Transverse colon (tissue), 4 donors: Measurements from ENCODE around the gene FAM163A. TPM values are rescaled to one million over a fixed set of nuclear protein-coding genes. Genes with fewer than 3 reads are reported as not detected.

Experiments
- DNase-seq: peaks from one replicate; pipeline ENCODE4 v3.0.0-alpha.2; 2019
- H3K27ac ChIP-seq, 4 donors: fragments of 200-600 bp; sonication (generic); 2 replicates each; pipeline ENCODE4 v1.5.1; 2016 to 2018; ENCODE audit warnings: inconsistent platforms in 4 of 4
- H3K27me3 ChIP-seq: fragments of 200-600 bp; sonication (generic); 2 replicates; pipeline ENCODE4 v1.5.1; 2017; ENCODE audit warnings: inconsistent platforms
- H3K36me3 ChIP-seq, 4 donors: fragments of 200-600 bp; sonication (generic); 2 replicates each; pipeline ENCODE4 v1.5.1; 2017 to 2019; ENCODE audit warnings: inconsistent platforms in 4 of 4
- H3K4me1 ChIP-seq, 4 donors: fragments of 200-600 bp; sonication (generic); 2 replicates each; pipeline ENCODE4 v1.5.1; 2017 to 2020; ENCODE audit warnings: inconsistent platforms in 4 of 4
- H3K4me3 ChIP-seq, 4 donors: fragments of 200-600 bp; sonication (generic); 1 replicate in 1 of 4; 2 replicates in 3 of 4; pipeline versions ENCODE4 v1.5.1 to v1.6.1; 2017 to 2019; ENCODE audit warnings: inconsistent platforms in 4 of 4
- H3K9me3 ChIP-seq, 2 donors: fragments of 200-600 bp; sonication (generic); 2 replicates each; pipeline ENCODE4 v1.5.1; 2017 to 2019; ENCODE audit warnings: inconsistent platforms in 2 of 2
- EP300 ChIP-seq: sonication (generic); formaldehyde crosslinking; IDR thresholded peaks from one replicate; pipeline ENCODE4 v1.6.1; 2017; ENCODE audit warnings: antibody characterized with exemption, low read depth
- POLR2A ChIP-seq: fragments of 450-650 bp; IDR thresholded peaks from one replicate; pipeline ENCODE4 v1.6.1; 2016; ENCODE audit warnings: antibody characterized with exemption, mild to moderate bottlenecking, moderate library complexity
- POLR2AphosphoS5 ChIP-seq, 3 donors: sonication (generic); formaldehyde crosslinking; IDR thresholded peaks; one replicate each; pipeline ENCODE4 v1.6.1; 2016; ENCODE audit warnings: antibody characterized with exemption in 3 of 3
- WGBS, 2 donors: methylation state at CpG; one replicate each; pipeline ENCODE4 v1.1.5; 2018; ENCODE audit warnings: low coverage in 1 of 2; 5-methylcytosine and 5-hydroxymethylcytosine counted together
- in situ Hi-C, 4 donors: fragments of 200-750 bp; cut with MboI; loops; one replicate each; pipeline versions ENCODE4 v1.15.0 to v1.15.1; 2017; ENCODE audit warnings: low sequenced_read_pairs in 3 of 4, low pct_ligation_motif_present in 1 of 4, low pct_unique_long_range_greater_than_20kb in 1 of 4
- intact Hi-C: fragments of 100-400 bp; cut with DNase I; formaldehyde crosslinking; loops from one replicate; pipeline ENCODE4 v1.15.1; 2023; ENCODE audit warnings: low total_unique reads
- total RNA-seq, 4 donors: library from RNA; depleted of rRNA; stranded (reverse); fragments of >200 nt; gene quantifications; one replicate each; pipeline ENCODE4 v1.1.0, GENCODE V29; 2016
- TF ChIP-seq, protein P1 (sequence below), 5 experiments: fragments of 200-600 bp in 3 of 5; fragments of 450-650 bp in 2 of 5; sonication (generic) in 3 of 5; IDR thresholded peaks; 1 replicate in 2 of 5; 2 replicates in 3 of 5; pipeline ENCODE4 v1.5.1; 2016 to 2017; ENCODE audit warnings: antibody characterized with exemption in 5 of 5, inconsistent platforms in 3 of 5, mild to moderate bottlenecking in 2 of 5, moderate library complexity in 1 of 5

Gene FAM163A
- total RNA-seq, 4 donors from 2014 or later: 0.14 to 0.60 (median 0.48) TPM; not detected in 1

DNA sequence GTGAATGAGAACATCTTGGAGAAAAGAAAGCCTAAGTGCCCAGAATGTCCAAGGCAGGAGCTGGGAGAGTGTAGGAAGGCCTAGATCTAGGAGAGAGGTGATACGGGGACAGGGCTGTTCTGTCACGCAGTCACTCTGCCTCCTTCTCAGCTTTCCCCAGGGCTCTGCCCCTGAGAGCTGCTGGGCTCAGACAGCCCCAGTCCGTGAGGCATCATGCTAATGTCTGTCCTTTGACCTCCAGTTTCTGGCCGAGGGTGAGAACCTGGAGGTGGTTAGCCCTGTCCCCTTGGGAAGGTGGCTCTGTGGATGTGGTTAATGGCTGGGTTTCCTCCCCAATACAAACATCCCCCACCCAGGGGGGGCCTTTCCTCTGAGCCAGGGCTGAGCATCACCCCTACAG, 63.2 kb downstream of the FAM163A start:
- no peak overlapping the region for H3K4me3 ChIP-seq
- H3K27me3 ChIP-seq: no peaks in the 10 kb centered on the region
- in situ Hi-C loops: loop anchor here in 3 of 4 donors (10.0 kb wide), 1 partner anchor 92 kb away; no protein-coding TSS in a partner anchor
- 87 to 100% methylated on average over 1 to 4 of the region's 4 CpGs for WGBS, 2 donors
- DNase-seq: no peak
- no peaks in the 10 kb centered on the region for H3K4me1 ChIP-seq
- TF ChIP-seq POLR2AphosphoS5 (IDR thresholded peaks at IDR 0.05) (no peak), EP300 (no peak), POLR2A (no peak)
- TF ChIP-seq, protein P1, sequence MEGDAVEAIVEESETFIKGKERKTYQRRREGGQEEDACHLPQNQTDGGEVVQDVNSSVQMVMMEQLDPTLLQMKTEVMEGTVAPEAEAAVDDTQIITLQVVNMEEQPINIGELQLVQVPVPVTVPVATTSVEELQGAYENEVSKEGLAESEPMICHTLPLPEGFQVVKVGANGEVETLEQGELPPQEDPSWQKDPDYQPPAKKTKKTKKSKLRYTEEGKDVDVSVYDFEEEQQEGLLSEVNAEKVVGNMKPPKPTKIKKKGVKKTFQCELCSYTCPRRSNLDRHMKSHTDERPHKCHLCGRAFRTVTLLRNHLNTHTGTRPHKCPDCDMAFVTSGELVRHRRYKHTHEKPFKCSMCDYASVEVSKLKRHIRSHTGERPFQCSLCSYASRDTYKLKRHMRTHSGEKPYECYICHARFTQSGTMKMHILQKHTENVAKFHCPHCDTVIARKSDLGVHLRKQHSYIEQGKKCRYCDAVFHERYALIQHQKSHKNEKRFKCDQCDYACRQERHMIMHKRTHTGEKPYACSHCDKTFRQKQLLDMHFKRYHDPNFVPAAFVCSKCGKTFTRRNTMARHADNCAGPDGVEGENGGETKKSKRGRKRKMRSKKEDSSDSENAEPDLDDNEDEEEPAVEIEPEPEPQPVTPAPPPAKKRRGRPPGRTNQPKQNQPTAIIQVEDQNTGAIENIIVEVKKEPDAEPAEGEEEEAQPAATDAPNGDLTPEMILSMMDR (IDR thresholded peaks at IDR 0.05): no peak
- H3K9me3 ChIP-seq: no peaks in the 10 kb centered on the region
- no peaks in the 10 kb centered on the region for H3K36me3 ChIP-seq
- intact Hi-C loops: no loop called here
- H3K27ac ChIP-seq: no peak overlapping the region

DNA sequence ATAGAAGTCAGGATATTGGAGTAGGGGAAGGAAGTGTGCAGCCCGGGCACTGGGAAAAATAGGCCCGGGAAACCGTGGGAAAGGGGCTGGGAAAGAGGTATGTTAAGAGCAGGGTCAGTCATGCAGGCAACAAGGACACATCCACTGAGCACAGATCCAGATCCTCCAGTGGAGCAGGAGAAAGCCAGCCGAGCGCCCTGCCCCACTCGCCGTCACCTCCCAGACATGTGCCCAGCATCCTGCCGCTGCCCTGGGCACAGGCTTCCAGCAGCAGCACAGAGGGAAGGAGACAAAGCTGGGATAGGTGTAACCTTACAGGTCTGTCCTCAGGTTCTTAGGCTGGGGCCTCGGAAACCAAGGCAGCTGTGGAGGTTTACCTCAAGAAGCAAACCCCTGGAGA, 64.2 kb downstream of the FAM163A start:
- intact Hi-C loops (no loop called here), in situ Hi-C loops (loop anchor here in 3 of 4 donors (10.0 kb wide), 1 partner anchor 92 kb away; no protein-coding TSS in a partner anchor)
- Histone ChIP-seq H3K4me3 (no peak overlapping the region), H3K4me1 (no peaks in the 10 kb centered on the region), H3K27ac (no peak overlapping the region), H3K36me3 (no peaks in the 10 kb centered on the region), H3K9me3 (no peaks in the 10 kb centered on the region), H3K27me3 (no peaks in the 10 kb centered on the region)
- WGBS, 2 donors: 91% methylated on average over 9 of the region's 9 CpGs; no CpG with 5 or more reads in 1 of the 2 donors
- no peak for TF ChIP-seq POLR2A
- TF ChIP-seq POLR2AphosphoS5 (IDR thresholded peaks at IDR 0.05): no peak
- TF ChIP-seq EP300: no peak
- TF ChIP-seq, protein P1 (IDR thresholded peaks at IDR 0.05): no peak
- no peak for DNase-seq

DNA sequence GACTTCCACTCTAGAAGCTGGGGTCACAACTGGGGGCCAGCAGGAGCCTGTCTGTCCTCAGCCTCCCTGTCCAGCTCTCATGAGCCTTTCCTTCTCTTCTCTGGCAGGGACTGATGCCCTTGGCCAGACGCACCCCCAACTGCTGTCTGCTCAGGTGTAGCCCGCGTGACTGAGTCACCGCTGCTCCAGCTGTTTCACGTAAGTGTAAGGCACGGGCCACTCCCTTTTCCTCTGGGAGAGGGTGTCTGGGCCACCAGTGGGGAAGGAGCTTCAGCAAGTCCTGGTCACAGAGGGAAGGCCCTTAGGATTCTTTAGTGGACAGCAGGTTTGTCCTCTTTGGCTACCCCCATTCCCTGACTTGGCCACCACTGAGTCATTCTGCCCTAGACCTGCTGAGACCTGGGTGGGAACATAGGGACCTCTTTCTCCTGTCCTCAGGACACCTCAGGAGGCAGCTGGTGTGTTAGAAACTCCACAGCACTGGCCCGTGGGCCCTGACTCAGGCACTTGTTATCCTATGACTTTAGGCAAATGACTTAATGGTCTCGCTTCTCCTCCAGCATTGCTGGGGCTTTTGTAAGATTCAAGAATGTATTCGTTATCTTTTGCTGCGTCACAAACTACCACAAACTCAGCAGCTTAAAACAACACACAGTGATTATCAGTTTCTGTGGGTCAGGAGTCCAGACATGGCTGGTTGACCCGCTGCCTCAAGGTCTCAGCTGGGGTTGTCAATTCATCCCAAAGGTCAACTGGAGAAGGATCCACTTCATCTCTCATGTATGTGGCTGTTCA, 64.8 kb downstream of the FAM163A start:
- no peak overlapping the region for H3K4me3 ChIP-seq
- no peak overlapping the region for H3K27ac ChIP-seq
- H3K4me1 ChIP-seq: no peaks in the 10 kb centered on the region
- H3K36me3 ChIP-seq: no peaks in the 10 kb centered on the region
- no peak for DNase-seq
- TF ChIP-seq, protein P1 (IDR thresholded peaks at IDR 0.05): no peak
- TF ChIP-seq EP300 (no peak), POLR2A (no peak), POLR2AphosphoS5 (IDR thresholded peaks at IDR 0.05) (no peak)
- no peaks in the 10 kb centered on the region for H3K9me3 ChIP-seq
- in situ Hi-C loops (loop anchor here in 3 of 4 donors (10.0 kb wide), 1 partner anchor 93 kb away; no protein-coding TSS in a partner anchor), intact Hi-C loops (no loop called here)
- WGBS, 2 donors: 83% methylated on average over 11 of the region's 11 CpGs; no CpG with 5 or more reads in 1 of the 2 donors
- H3K27me3 ChIP-seq: no peaks in the 10 kb centered on the region

DNA sequence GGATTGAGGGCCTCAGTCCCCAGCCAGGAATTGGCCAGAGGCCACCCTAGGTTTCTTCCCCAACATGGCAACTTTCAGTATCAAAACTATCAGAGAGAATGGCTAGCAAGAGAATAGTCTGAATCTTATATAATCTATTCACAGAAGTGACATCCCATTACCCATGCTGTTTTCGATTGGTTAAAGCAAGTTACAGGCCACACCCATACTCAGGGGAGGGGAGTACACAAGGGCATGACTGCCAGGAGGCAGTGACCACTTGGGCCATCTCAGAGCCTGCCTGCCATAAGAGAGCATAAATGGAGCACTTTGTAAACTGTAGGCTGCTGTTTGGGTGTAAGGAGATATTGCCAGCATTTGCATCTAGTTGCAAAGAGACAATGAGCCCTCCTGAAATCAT, 65.4 kb downstream of the FAM163A start:
- 50 to 86% methylated on average over 1 of the region's 1 CpG for WGBS, 2 donors

More for the DNA sequence above, 65.4 kb downstream of the FAM163A start:
- Histone ChIP-seq H3K27ac (no peak overlapping the region), H3K4me3 (no peak overlapping the region), H3K27me3 (no peaks in the 10 kb centered on the region), H3K4me1 (no peaks in the 10 kb centered on the region), H3K36me3 (no peaks in the 10 kb centered on the region), H3K9me3 (no peaks in the 10 kb centered on the region)
- no peak for DNase-seq
- TF ChIP-seq POLR2AphosphoS5 (IDR thresholded peaks at IDR 0.05) (no peak), POLR2A (no peak), EP300 (no peak)
- TF ChIP-seq, protein P1 (IDR thresholded peaks at IDR 0.05): no peak
- in situ Hi-C loops: loop anchor here in 3 of 4 donors (10.0 kb wide), 1 partner anchor 94 kb away; no protein-coding TSS in a partner anchor
- intact Hi-C loops: no loop called here
